Activated CD4-positive, CD25-positive, alpha-beta regulatory T cell (primary cell): ENCODE results near the gene SNRNP27.
"Not testable (repeated sequence)": the region's sequence is repeated elsewhere in the genome, so short reads cannot be mapped to it uniquely, and the experiment has no call there.

Experiments used
- DNase-seq, 4 experiments: peaks; one replicate each; lab custom pipeline; 2025; lab: John Stamatoyannopoulos, UW

The SNRNP27 gene

DNA sequence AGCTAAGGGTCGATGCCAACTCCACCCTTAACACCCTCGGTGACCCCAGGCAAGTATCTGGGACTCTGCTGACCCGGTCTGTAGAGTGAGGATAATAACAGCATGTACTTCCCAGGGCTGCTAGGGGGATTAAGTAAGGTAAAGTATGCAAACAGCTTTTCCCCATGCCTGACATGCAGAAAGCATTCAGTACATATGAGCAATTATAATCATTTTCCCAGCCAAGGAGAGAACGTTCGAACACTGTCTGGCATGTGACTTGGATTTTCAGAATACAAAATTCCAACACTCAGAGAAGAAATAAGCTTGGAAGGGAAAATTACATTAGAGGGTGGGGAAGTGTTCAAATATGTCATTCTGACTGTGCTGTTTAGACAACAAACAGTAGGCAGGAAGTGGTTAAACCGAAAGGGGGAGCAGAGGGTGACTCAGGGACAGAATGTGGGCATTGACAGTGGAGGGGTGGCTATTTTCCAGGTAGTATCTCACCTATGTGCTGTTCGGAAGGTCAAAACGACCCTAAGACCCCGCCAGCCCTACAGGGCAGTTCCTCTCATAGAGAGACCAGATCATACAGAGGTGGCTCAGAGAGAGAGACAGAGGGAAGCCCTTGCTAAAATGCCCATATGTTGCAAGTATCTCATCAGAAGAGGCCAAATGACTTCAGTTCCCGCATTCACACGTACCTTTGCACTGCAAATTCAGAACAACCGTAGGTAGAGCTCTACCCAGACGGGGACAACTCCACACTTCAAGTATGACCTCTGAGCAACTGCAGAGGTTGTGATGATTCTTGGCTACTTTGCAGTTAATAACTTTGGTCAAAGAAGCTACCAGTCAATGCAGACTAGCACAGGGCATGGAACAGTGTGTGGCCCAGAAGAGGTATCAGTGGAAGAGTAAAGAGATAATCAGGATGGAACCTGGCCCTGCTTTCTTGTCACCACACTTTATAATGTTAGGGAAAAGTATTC lies 52.9 kb downstream of the SNRNP27 start:
- DNase-seq = peak in 1 of 4 experiments; percentile 8

- no peak for DNase-seq
Measured at GRCh38 chr2:69947325-69947931, 53.7 kb downstream of the SNRNP27 start.

- no peak for DNase-seq
Measured at GRCh38 chr2:69948032-69948962, 54.5 kb downstream of the SNRNP27 start.

DNA sequence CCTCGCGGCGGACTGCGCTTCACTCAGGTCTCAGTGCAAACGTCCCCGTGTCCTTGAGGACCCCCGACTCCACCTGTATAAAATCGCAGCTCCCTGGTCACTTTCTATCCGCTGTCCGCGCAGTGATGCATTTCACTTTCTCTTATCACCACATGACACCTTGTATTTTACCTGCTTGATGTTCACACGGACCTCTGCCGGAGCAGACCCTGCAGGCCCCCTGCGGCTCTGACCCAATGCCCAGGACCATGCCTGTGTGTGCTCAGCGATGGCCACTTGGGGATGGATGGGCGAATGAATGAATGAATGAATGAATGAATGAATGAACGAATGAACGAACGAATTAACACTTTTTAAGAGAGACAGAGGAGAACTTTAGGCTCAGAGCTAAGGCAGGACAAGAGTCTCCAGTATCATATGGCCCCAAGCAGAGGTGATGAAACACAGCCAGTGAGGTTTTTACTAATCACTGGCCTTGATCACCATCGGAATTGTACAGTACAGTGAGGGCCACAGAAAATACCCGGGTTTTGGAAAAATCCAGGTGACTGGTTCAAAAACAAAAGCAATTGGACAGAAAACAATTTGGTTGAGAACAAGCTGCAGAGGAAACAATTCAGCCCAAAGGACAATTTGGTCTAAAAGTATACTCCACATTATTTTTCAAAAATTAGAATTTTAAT lies 55.3 kb downstream of the SNRNP27 start:
- no peak for DNase-seq

- no peak for DNase-seq
Measured at GRCh38 chr2:69950241-69950640, 56.5 kb downstream of the SNRNP27 start.

DNA sequence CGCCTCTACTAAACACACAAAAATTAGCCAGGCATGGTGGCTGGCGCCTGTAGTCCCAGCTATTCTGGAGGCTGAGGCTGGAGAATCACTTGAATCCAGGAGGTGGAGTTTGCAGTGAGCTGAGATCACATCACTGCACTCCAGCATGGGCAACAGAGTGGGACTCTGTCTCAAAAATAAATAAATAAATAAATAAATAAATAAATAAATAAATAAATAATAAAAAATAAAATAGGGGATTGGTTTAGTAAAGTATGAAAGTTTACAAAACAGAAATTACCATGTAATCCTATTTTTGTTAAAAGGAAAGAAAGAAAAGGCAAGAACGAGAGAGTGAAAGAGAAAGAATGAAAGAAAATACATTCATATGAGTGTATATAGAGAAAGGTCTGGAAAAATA lies 56.9 kb downstream of the SNRNP27 start:
- not testable (repeated sequence) for DNase-seq

DNA sequence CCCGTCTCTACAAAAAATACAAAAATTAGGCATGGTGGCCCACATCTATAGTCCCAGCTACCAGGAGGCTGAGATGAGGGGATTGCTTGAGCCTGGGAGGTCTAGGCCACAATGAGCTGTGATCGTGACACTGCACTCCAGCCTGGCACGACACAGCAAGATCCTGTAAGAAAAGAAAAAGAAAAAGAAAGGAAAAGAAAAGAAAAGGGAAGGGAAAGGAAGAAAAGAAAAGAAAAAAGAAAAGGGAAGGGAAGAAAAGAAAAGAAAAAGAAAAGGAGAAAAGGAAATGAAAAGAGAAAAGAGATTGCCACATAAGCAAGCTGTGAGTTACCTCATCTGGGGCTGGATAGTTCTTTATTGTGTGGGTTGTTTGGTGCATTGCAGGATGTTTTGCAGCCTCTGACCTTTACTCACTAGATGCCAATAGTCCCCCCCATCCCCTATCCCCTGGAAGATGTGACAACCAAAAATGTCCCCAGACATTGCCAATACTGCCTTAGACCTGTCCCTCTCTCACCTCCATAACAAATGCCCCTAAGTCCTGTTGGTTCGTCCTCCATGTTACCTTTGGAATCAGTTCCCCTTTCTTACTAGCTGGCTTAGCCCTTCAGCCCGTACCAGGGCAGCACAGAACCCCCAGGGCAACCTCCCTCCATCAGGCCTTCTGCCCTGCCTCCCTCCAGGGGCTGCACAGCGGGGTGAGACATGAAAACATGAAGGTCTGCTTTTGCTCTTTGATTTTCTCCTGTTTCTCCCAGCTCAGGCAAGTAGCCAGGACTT lies 58.8 kb downstream of the SNRNP27 start:
- no peak for DNase-seq

- no peak for DNase-seq
Measured at GRCh38 chr2:69954084-69954483, 60.3 kb downstream of the SNRNP27 start.
